H9 (cell line): ENCODE results near the gene PTPN7. TPM values are rescaled to one million over a fixed set of nuclear protein-coding genes. Genes with fewer than 3 reads are reported as not detected.
A peak's percentile ranks its signal among the peaks of the same experiment; 100 is the strongest.

Experiments
- DNase-seq: peaks from one replicate; pipeline ENCODE4 v3.0.0-alpha.2; 2017
- H2AFZ ChIP-seq: one replicate; pipeline ENCODE4 v1.6.1; 2013; ENCODE audit warnings: mild to moderate bottlenecking, low read length, control low read depth, moderate library complexity
- H2AK5ac ChIP-seq: 2 replicates; pipeline ENCODE4 v1.6.1; 2013; ENCODE audit warnings: low read length, control low read depth, mixed read lengths; ENCODE audit not compliant: insufficient read length
- H2BK120ac ChIP-seq: one replicate; pipeline ENCODE4 v1.6.1; 2013; ENCODE audit warnings: low read depth, mild to moderate bottlenecking, low read length, control low read depth, inconsistent platforms; ENCODE audit not compliant: poor library complexity, severe bottlenecking
- H2BK12ac ChIP-seq: 2 replicates; pipeline ENCODE4 v1.6.1; 2013; ENCODE audit warnings: low read length, control low read depth, mixed read lengths, low read depth; ENCODE audit not compliant: insufficient read length
- H2BK15ac ChIP-seq: 2 replicates; pipeline ENCODE4 v1.6.1; 2013; ENCODE audit warnings: low read depth, low read length, control low read depth
- H2BK20ac ChIP-seq: one replicate; pipeline ENCODE4 v1.6.1; 2013; ENCODE audit warnings: low read depth, mild to moderate bottlenecking, low read length, control low read depth, inconsistent platforms; ENCODE audit not compliant: poor library complexity, severe bottlenecking
- H2BK5ac ChIP-seq: 2 replicates; pipeline ENCODE4 v1.6.1; 2013; ENCODE audit warnings: low read length, control low read depth, mixed read lengths; ENCODE audit not compliant: insufficient read length
- H3K14ac ChIP-seq: 2 replicates; pipeline ENCODE4 v1.6.1; 2013; ENCODE audit warnings: low read length, control low read depth; ENCODE audit not compliant: insufficient read depth
- H3K18ac ChIP-seq: 2 replicates; pipeline ENCODE4 v1.6.1; 2013; ENCODE audit warnings: low read depth, mild to moderate bottlenecking, mixed read lengths, low read length, control low read depth; ENCODE audit not compliant: insufficient read length
- H3K23ac ChIP-seq: 2 replicates; pipeline ENCODE4 v1.6.1; 2013; ENCODE audit warnings: low read length, control low read depth, mixed read lengths, low read depth; ENCODE audit not compliant: insufficient read length
- H3K23me2 ChIP-seq: 2 replicates; pipeline ENCODE4 v1.6.1; 2013; ENCODE audit warnings: low read depth, mild to moderate bottlenecking, mixed read lengths, low read length, control low read depth; ENCODE audit not compliant: insufficient read length, poor library complexity, severe bottlenecking
- H3K27ac ChIP-seq: 2 replicates; pipeline ENCODE4 v1.5.1; 2013; ENCODE audit warnings: low read length, control low read depth, mixed read lengths, low read depth; ENCODE audit not compliant: insufficient read length
- H3K27me3 ChIP-seq: 2 replicates; pipeline ENCODE4 v1.6.1; 2013; ENCODE audit warnings: low read length, control low read depth, inconsistent platforms; ENCODE audit not compliant: insufficient read depth
- H3K4ac ChIP-seq: 2 replicates; pipeline ENCODE4 v1.6.1; 2013; ENCODE audit warnings: low read depth, mild to moderate bottlenecking, control low read depth, inconsistent platforms, low read length, moderate library complexity
- H3K4me1 ChIP-seq: 2 replicates; pipeline ENCODE4 v1.6.1; 2013; ENCODE audit warnings: low read length, control low read depth, inconsistent platforms; ENCODE audit not compliant: insufficient read depth
- H3K4me2 ChIP-seq: 2 replicates; pipeline ENCODE4 v1.6.1; 2013; ENCODE audit warnings: low read length, control low read depth, mixed read lengths; ENCODE audit not compliant: insufficient read length, insufficient read depth
- H3K56ac ChIP-seq: 2 replicates; pipeline ENCODE4 v1.6.1; 2013; ENCODE audit warnings: low read depth, mild to moderate bottlenecking, mixed read lengths, low read length, control low read depth; ENCODE audit not compliant: insufficient read length
- H3K79me1 ChIP-seq: 2 replicates; pipeline ENCODE4 v1.6.1; 2013; ENCODE audit warnings: low read depth, mild to moderate bottlenecking, moderate library complexity, low read length, control low read depth, inconsistent platforms; ENCODE audit not compliant: insufficient read depth, poor library complexity, severe bottlenecking
- H3K79me2 ChIP-seq: 2 replicates; pipeline ENCODE4 v1.6.1; 2013; ENCODE audit warnings: low read length, control low read depth, inconsistent platforms; ENCODE audit not compliant: insufficient read depth
- H3K9ac ChIP-seq: 2 replicates; pipeline ENCODE4 v1.6.1; 2013; ENCODE audit warnings: low read length, control low read depth, mixed read lengths; ENCODE audit not compliant: insufficient read length; ENCODE audit errors: extremely low read depth
- H3K9me3 ChIP-seq: one replicate; pipeline ENCODE4 v1.6.1; 2013; ENCODE audit warnings: low read depth, low read length, inconsistent platforms; ENCODE audit not compliant: control insufficient read depth
- H3T11ph ChIP-seq: one replicate; pipeline ENCODE4 v1.6.1; 2013; ENCODE audit warnings: mild to moderate bottlenecking, low read length, control low read depth, inconsistent platforms
- H4K20me1 ChIP-seq: one replicate; pipeline ENCODE4 v1.6.1; 2013; ENCODE audit not compliant: control insufficient read depth, insufficient read length, insufficient read depth
- H4K5ac ChIP-seq: 2 replicates; pipeline ENCODE4 v1.6.1; 2013; ENCODE audit warnings: low read depth, mild to moderate bottlenecking, mixed read lengths, low read length, control low read depth; ENCODE audit not compliant: insufficient read length
- H4K8ac ChIP-seq: replicated peaks from 2 replicates; pipeline ENCODE4 v1.6.1; 2013; ENCODE audit warnings: low read length, control low read depth, mixed read lengths, low read depth; ENCODE audit not compliant: insufficient read length
- H4K91ac ChIP-seq: 2 replicates; pipeline ENCODE4 v1.6.1; 2013; ENCODE audit warnings: low read depth, mild to moderate bottlenecking, moderate library complexity, mixed read lengths, low read length, control low read depth; ENCODE audit not compliant: insufficient read length
- H3K27ac Mint-ChIP-seq, 3 experiments: 2 replicates in 2 of 3; 3 replicates in 1 of 3; pipeline ENCODE4 v1.8.0; 2020 to 2021; ENCODE audit warnings: mixed read lengths in 3 of 3, mild to moderate bottlenecking in 1 of 3, moderate library complexity in 1 of 3
- H3K27me3 Mint-ChIP-seq: 2 replicates; pipeline ENCODE4 v1.8.0; 2021; ENCODE audit warnings: low read depth, mild to moderate bottlenecking, moderate library complexity, mixed read lengths
- H3K36me3 Mint-ChIP-seq, 3 experiments: 2 replicates in 2 of 3; 3 replicates in 1 of 3; pipeline ENCODE4 v1.8.0; 2020 to 2021; ENCODE audit warnings: low read depth in 3 of 3, mixed read lengths in 3 of 3; ENCODE audit not compliant: insufficient read depth in 1 of 3
- H3K4me1 Mint-ChIP-seq, 2 experiments: 2 replicates each; pipeline ENCODE4 v1.8.0; 2020; ENCODE audit warnings: mixed read lengths in 2 of 2
- H3K4me3 Mint-ChIP-seq, 2 experiments: 2 replicates in 1 of 2; 3 replicates in 1 of 2; pipeline ENCODE4 v1.8.0; 2020 to 2021; ENCODE audit warnings: mild to moderate bottlenecking in 2 of 2, mixed read lengths in 2 of 2, moderate library complexity in 1 of 2
- H3K9me3 Mint-ChIP-seq, 2 experiments: 2 replicates in 1 of 2; 3 replicates in 1 of 2; pipeline ENCODE4 v1.8.0; 2020; ENCODE audit warnings: mild to moderate bottlenecking in 2 of 2, mixed read lengths in 2 of 2, moderate library complexity in 1 of 2
- CTCF ChIP-seq: fragments of 200-600 bp; sonication (generic); conservative IDR thresholded peaks from 3 replicates; pipeline ENCODE4 v1.8.0; 2021; ENCODE audit warnings: antibody characterized with exemption, mild to moderate bottlenecking
- WGBS: extraction: QIAGEN DNeasy Blood & Tissue Kit; methylation state at CpG from one replicate; pipeline ENCODE4 v1.1.7; 2013; ENCODE audit warnings: missing lambda C conversion rate, low lambda C conversion rate, mixed read lengths; ENCODE audit not compliant: insufficient read length; ENCODE audit errors: extremely low coverage; 5-methylcytosine and 5-hydroxymethylcytosine counted together
- total RNA-seq: library from RNA; stranded (reverse); gene quantifications from 2 replicates; pipeline ENCODE4 v1.2.1, GENCODE V29; 2021

The PTPN7 gene
- total RNA-seq, 1 experiment from 2014 or later = 0.72 TPM

DNA sequence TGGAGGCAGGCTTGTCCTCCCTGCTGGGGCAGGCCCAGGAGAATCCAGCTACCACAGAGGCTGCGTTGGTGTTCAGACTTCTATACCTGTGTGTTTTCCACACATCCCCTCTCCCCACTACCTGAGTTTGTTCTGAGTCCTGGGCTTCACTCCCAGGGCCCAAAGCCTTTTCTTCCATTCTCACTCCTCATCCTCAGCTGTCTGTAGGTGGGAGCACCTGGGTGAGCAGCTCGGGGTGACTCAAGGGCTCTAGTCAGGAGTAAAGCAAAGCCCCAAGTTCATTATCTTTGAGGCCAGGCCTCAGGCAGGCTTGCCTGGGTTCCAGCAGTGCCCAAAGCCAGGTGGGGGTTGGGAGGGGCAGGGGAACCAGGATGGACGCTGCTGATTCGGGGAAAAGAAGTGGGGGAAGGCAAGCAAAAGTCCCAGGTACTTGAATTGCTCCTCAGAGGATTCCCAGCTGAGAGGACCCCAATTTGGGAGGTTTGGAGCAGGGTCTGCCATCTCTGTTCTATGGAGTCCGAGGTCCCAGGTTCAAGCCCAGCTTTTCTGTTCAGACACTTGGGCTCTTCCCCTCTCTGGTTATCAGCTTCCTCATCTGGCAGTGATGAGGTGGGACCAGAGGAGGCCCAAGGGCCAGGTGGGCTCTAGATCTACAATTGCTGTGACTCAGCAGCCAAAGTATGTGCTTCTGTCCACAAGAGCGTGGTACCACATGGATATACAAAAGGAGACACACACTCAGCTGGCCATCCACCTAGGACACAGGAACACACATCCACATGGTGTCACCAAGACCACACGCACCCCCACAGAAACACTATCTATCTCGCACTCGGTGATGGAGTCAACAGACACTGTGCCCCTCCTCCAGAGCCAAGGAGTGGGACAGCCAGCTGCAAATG lies 5.8 kb upstream of the PTPN7 start:
- no peak overlapping the region for H2AFZ ChIP-seq
- H3K18ac ChIP-seq = no peak overlapping the region
- no peak overlapping the region for H2BK5ac ChIP-seq
- no peaks in the 10 kb centered on the region for H3K79me1 ChIP-seq
- no peak overlapping the region for H4K8ac ChIP-seq
- H4K5ac ChIP-seq = no peak overlapping the region
- TF ChIP-seq CTCF = no peak
- H2BK15ac ChIP-seq = no peak overlapping the region
- H2BK12ac ChIP-seq = no peak overlapping the region
- no peaks in the 10 kb centered on the region for H4K20me1 ChIP-seq
- no CpG with 5 or more reads among the region's 9 CpGs for WGBS
- H3K4me1 ChIP-seq = no peaks in the 10 kb centered on the region
- H3K56ac ChIP-seq = no peak overlapping the region
- H3K27ac ChIP-seq = no peak overlapping the region
- H3K23ac ChIP-seq = no peak overlapping the region
- H3K14ac ChIP-seq = no peak overlapping the region
- H3K4me2 ChIP-seq = no peak overlapping the region
- Mint-ChIP-seq H3K36me3 (no peaks in the 10 kb centered on the region; a peak in 1 of 7 replicates), H3K27ac (peak overlapping the region in 1 of 3 experiments; percentile 34; a peak in 1 of 7 replicates), H3K4me3 (no peak overlapping the region), H3K9me3 (no peaks in the 10 kb centered on the region), H3K27me3 (peaks cover 2% of the 10 kb centered on the region), H3K4me1 (peaks cover 21 to 52% of the 10 kb centered on the region in 2 experiments)
- H3K79me2 ChIP-seq = no peaks in the 10 kb centered on the region
- no peaks in the 10 kb centered on the region for H3K27me3 ChIP-seq
- H3K9me3 ChIP-seq = no peaks in the 10 kb centered on the region
- no peak overlapping the region for H3K9ac ChIP-seq
- no peak overlapping the region for H3K4ac ChIP-seq
- H2AK5ac ChIP-seq = no peak overlapping the region
- no peak overlapping the region for H4K91ac ChIP-seq
- no peaks in the 10 kb centered on the region for H3K23me2 ChIP-seq
- no peak overlapping the region for H2BK20ac ChIP-seq
- DNase-seq = no peak
- H2BK120ac ChIP-seq = no peak overlapping the region
- no peak overlapping the region for H3T11ph ChIP-seq
